HepG2 (cell line): ENCODE measurements around the gene PPP2R5B. TPM values are rescaled to one million over a fixed set of nuclear protein-coding genes. Genes with fewer than 3 reads are reported as not detected.

Experiments used
- DZIP1 ChIP-seq: sonication (generic); formaldehyde crosslinking; IDR thresholded peaks from 2 replicates; pipeline ENCODE4 v1.5.0; 2020; ENCODE audit warnings: mild to moderate bottlenecking, missing genetic modification reagents
- HOXA3 ChIP-seq: sonication (generic); formaldehyde crosslinking; IDR thresholded peaks from 2 replicates; pipeline ENCODE4 v1.5.0; 2020; ENCODE audit warnings: missing genetic modification reagents
- HOXD1 ChIP-seq: sonication (generic); formaldehyde crosslinking; IDR thresholded peaks from 2 replicates; pipeline ENCODE4 v1.5.0; 2020; ENCODE audit warnings: missing genetic modification reagents
- IRF1 ChIP-seq: sonication (generic); formaldehyde crosslinking; IDR thresholded peaks from 2 replicates; pipeline ENCODE4 v1.4.0; 2020; ENCODE audit warnings: low read depth, mild to moderate bottlenecking, missing genetic modification reagents
- MYC ChIP-seq: sonication (generic); formaldehyde crosslinking; IDR thresholded peaks from 2 replicates; pipeline ENCODE4 v1.9.0; 2021; ENCODE audit warnings: missing genetic modification reagents, borderline replicate concordance
- NCOR1 ChIP-seq: fragments of 200-600 bp; sonication (generic); IDR thresholded peaks from 2 replicates; pipeline ENCODE4 v1.7.0; 2017; ENCODE audit warnings: antibody characterized with exemption, low read length, borderline replicate concordance
- PHF8 ChIP-seq: sonication (generic); formaldehyde crosslinking; IDR thresholded peaks from 2 replicates; pipeline ENCODE4 v1.5.0; 2020; ENCODE audit warnings: missing genetic modification reagents
- SIX1 ChIP-seq: sonication (generic); formaldehyde crosslinking; IDR thresholded peaks from 2 replicates; pipeline ENCODE4 v1.4.0; 2020; ENCODE audit warnings: missing genetic modification reagents, borderline replicate concordance
- SNAPC5 ChIP-seq: sonication (generic); formaldehyde crosslinking; IDR thresholded peaks from 2 replicates; pipeline ENCODE4 v1.8.1; 2023; ENCODE audit warnings: mild to moderate bottlenecking, missing genetic modification reagents, borderline replicate concordance
- SOX13 ChIP-seq, 3 experiments: fragments of 450-650 bp in 1 of 3; sonication (generic) in 1 of 3; formaldehyde crosslinking in 1 of 3; IDR thresholded peaks in 2 of 3; conservative IDR thresholded peaks in 1 of 3; 2 replicates each; pipeline versions ENCODE4 v1.5.0 to v1.6.1; 2016 to 2020; ENCODE audit warnings: antibody characterized with exemption in 1 of 3, mild to moderate bottlenecking in 1 of 3, missing compliant biosample characterization in 1 of 3, missing genetic modification reagents in 1 of 3, moderate library complexity in 1 of 3
- TBP ChIP-seq: sonication (generic); formaldehyde crosslinking; IDR thresholded peaks from 2 replicates; pipeline ENCODE4 v1.5.0; 2020; ENCODE audit warnings: missing genetic modification reagents
- TGIF2 ChIP-seq: IDR thresholded peaks from 2 replicates; pipeline ENCODE4 v1.6.1; 2016; ENCODE audit warnings: control low read depth, missing compliant biosample characterization
- U2AF1 ChIP-seq: fragments of 200-400 bp; formaldehyde crosslinking; optimal IDR thresholded peaks from 2 replicates; pipeline ENCODE3; 2017; ENCODE audit warnings: mild to moderate bottlenecking, low read depth, low read length
- ZBTB20 ChIP-seq: sonication (generic); formaldehyde crosslinking; IDR thresholded peaks from 2 replicates; pipeline ENCODE4 v1.8.1; 2023; ENCODE audit warnings: missing genetic modification reagents, low read depth, mild to moderate bottlenecking, borderline replicate concordance
- ZBTB43 ChIP-seq: sonication (generic); formaldehyde crosslinking; conservative IDR thresholded peaks from 2 replicates; pipeline ENCODE4 v1.4.0; 2020; ENCODE audit warnings: missing genetic modification reagents
- ZNF136 ChIP-seq: sonication (generic); formaldehyde crosslinking; IDR thresholded peaks from 2 replicates; pipeline ENCODE4 v1.8.1; 2022; ENCODE audit warnings: low read depth, mild to moderate bottlenecking, moderate library complexity, missing genetic modification reagents
- ZNF609 ChIP-seq: sonication (generic); formaldehyde crosslinking; IDR thresholded peaks from 2 replicates; pipeline ENCODE4 v1.4.0; 2020; ENCODE audit warnings: mild to moderate bottlenecking, missing genetic modification reagents, borderline replicate concordance
- polyA plus RNA-seq, 8 experiments: library from polyadenylated mRNA; depleted of rRNA in 3 of 8; stranded (reverse) in 7 of 8; unstranded in 1 of 8; fragments of >200 nt; fragmentation: Illumina TruSeq in 4 of 8; extraction: Trizol in 4 of 8; gene quantifications; 2 replicates each; pipeline versions ENCODE4 v1.2.1 to v1.2.3, GENCODE V29; 2011 to 2016; ENCODE audit warnings: low read depth in 4 of 8, missing spikeins in 1 of 8, mixed read lengths in 1 of 8; ENCODE audit not compliant: insufficient read depth in 1 of 8
- total RNA-seq, 5 experiments: library from RNA; depleted of rRNA; stranded (reverse); fragments of >200 nt; fragmentation: Illumina TruSeq; extraction: Trizol; gene quantifications; 2 replicates each; pipeline ENCODE4 v1.2.3, GENCODE V29; 2016; ENCODE audit warnings: low read depth in 1 of 5

PPP2R5B gene
- total and polyA plus RNA-seq, 2 of the 13 experiments (the other 11 are each of a cell fraction or from before 2014, with no cell fraction given): 2.3 to 8.3 TPM

- TF ChIP-seq HOXA3 (CRISPR knock-in tag) (peak; percentile 67; the same call in 1 of the 2 replicates), ZNF136 (CRISPR knock-in tag) (no peak), SNAPC5 (no peak), ZBTB43 (no peak), PHF8 (CRISPR knock-in tag) (peak; percentile 48; the same call in 1 of the 2 replicates), DZIP1 (peak; percentile 3; the same call in 1 of the 2 replicates), TGIF2 (CRISPR knock-in tag) (peak; percentile 87; the same call in 1 of the 2 replicates), MYC (CRISPR knock-in tag) (no peak; the same call in 1 of the 2 replicates), HOXD1 (no peak), SIX1 (CRISPR knock-in tag) (no peak), TBP (CRISPR knock-in tag) (no peak; the same call in 1 of the 2 replicates), IRF1 (no peak), SOX13 (IDR thresholded peaks at IDR 0.05) (no peak), SOX13 (CRISPR knock-in tag; conservative IDR thresholded peaks at IDR 0.05 in 1 of 2, IDR thresholded peaks at IDR 0.05 in 1 of 2) (peak in 1 of 2 experiments; percentile 23; a peak in 1 of 4 replicates), U2AF1 (peak; percentile 87), ZNF609 (CRISPR knock-in tag) (no peak), ZBTB20 (peak; percentile 66; the same call in 1 of the 2 replicates), NCOR1 (no peak)
Measured at GRCh38 chr11:64923944-64924909, at the start of gene PPP2R5B (continued).
